Suprapubic skin (tissue), 4 donors: Measurements from ENCODE around the gene RNF144B. TPM values are rescaled to one million over a fixed set of nuclear protein-coding genes. Genes with fewer than 3 reads are reported as not detected.

Experiments used
- DNase-seq, 2 donors: peaks; one replicate each; pipeline ENCODE4 v3.0.0-alpha.2; 2019; ENCODE audit warnings: low spot score in 2 of 2
- H3K27ac ChIP-seq: fragments of 200-600 bp; sonication (generic); one replicate; pipeline ENCODE4 v1.5.1; 2019
- H3K27me3 ChIP-seq: fragments of 200-600 bp; sonication (generic); one replicate; pipeline ENCODE4 v1.5.1; 2019
- H3K36me3 ChIP-seq: fragments of 200-600 bp; sonication (generic); one replicate; pipeline ENCODE4 v1.5.1; 2019
- H3K4me1 ChIP-seq: fragments of 200-600 bp; sonication (generic); one replicate; pipeline ENCODE4 v1.5.1; 2019
- H3K4me3 ChIP-seq: fragments of 200-600 bp; sonication (generic); one replicate; pipeline ENCODE4 v1.5.1; 2019; ENCODE audit warnings: mild to moderate bottlenecking
- H3K9me3 ChIP-seq: fragments of 200-600 bp; sonication (generic); one replicate; pipeline ENCODE4 v1.5.1; 2019
- EP300 ChIP-seq: sonication (generic); formaldehyde crosslinking; IDR thresholded peaks from one replicate; pipeline ENCODE4 v1.6.1; 2017; ENCODE audit warnings: antibody characterized with exemption
- POLR2A ChIP-seq, 2 donors: fragments of 450-650 bp; IDR thresholded peaks; one replicate each; pipeline ENCODE4 v1.6.1; 2017; ENCODE audit warnings: antibody characterized with exemption in 2 of 2, mild to moderate bottlenecking in 2 of 2, moderate library complexity in 2 of 2
- POLR2AphosphoS5 ChIP-seq, 3 donors: sonication (generic); formaldehyde crosslinking; IDR thresholded peaks; one replicate each; pipeline ENCODE4 v1.6.1; 2017; ENCODE audit warnings: antibody characterized with exemption in 3 of 3
- WGBS: methylation state at CpG from one replicate; pipeline ENCODE4 v1.1.5; 2018; 5-methylcytosine and 5-hydroxymethylcytosine counted together
- total RNA-seq, 4 donors: library from RNA; depleted of rRNA; stranded (reverse); fragments of >200 nt; gene quantifications; one replicate each; pipeline ENCODE4 v1.1.0, GENCODE V29; 2016
- TF ChIP-seq, protein P1 (sequence below), 2 donors: fragments of 200-600 bp in 1 of 2; fragments of 450-650 bp in 1 of 2; sonication (generic) in 1 of 2; IDR thresholded peaks; one replicate each; pipeline ENCODE4 v1.5.1; 2016 to 2019; ENCODE audit warnings: antibody characterized with exemption in 2 of 2, mild to moderate bottlenecking in 1 of 2, moderate library complexity in 1 of 2

Gene RNF144B
- total RNA-seq, 4 donors from 2014 or later = 27.8 to 48.4 (median 38.7) TPM

DNA sequence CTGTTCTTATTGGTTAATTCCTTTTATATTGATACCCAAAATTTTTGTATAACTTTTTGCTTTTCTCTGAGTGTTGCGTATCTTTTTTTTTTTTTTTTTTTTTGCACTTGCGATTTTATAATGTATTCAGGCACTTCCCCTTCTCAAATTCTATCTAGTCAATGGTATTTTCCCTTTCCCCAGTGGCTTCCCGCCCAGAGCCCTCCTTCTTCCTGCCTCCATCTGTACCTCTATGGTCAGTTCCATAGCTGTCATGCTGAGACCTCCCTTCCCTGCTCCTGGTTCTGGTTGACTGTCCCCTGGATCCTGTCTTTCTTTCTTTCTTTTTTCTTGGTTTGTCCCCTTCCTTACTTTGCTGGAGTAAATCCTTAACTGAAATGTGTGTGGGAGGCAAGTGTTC, 94.7 kb downstream of the RNF144B start:
- Histone ChIP-seq H3K27me3 (peaks cover 4% of the 10 kb centered on the region), H3K4me1 (peaks cover 8% of the 10 kb centered on the region), H3K4me3 (no peak overlapping the region), H3K9me3 (no peaks in the 10 kb centered on the region), H3K36me3 (no peaks in the 10 kb centered on the region), H3K27ac (no peak overlapping the region)
- 94% methylated on average over 3 of the region's 3 CpGs for WGBS
- TF ChIP-seq EP300 (no peak), POLR2A (IDR thresholded peaks at IDR 0.05) (no peak)
- no peak for DNase-seq

- no peak for TF ChIP-seq EP300
- TF ChIP-seq POLR2A (IDR thresholded peaks at IDR 0.05) = no peak
- TF ChIP-seq, protein P1, sequence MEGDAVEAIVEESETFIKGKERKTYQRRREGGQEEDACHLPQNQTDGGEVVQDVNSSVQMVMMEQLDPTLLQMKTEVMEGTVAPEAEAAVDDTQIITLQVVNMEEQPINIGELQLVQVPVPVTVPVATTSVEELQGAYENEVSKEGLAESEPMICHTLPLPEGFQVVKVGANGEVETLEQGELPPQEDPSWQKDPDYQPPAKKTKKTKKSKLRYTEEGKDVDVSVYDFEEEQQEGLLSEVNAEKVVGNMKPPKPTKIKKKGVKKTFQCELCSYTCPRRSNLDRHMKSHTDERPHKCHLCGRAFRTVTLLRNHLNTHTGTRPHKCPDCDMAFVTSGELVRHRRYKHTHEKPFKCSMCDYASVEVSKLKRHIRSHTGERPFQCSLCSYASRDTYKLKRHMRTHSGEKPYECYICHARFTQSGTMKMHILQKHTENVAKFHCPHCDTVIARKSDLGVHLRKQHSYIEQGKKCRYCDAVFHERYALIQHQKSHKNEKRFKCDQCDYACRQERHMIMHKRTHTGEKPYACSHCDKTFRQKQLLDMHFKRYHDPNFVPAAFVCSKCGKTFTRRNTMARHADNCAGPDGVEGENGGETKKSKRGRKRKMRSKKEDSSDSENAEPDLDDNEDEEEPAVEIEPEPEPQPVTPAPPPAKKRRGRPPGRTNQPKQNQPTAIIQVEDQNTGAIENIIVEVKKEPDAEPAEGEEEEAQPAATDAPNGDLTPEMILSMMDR (IDR thresholded peaks at IDR 0.05) = no peak
- TF ChIP-seq POLR2AphosphoS5 (IDR thresholded peaks at IDR 0.05) = no peak
- Histone ChIP-seq H3K36me3 (no peaks in the 10 kb centered on the region), H3K4me3 (no peak overlapping the region), H3K4me1 (no peaks in the 10 kb centered on the region), H3K9me3 (no peaks in the 10 kb centered on the region), H3K27ac (no peak overlapping the region), H3K27me3 (peaks cover 4% of the 10 kb centered on the region)
- no peak for DNase-seq
- 47% methylated on average over 3 of the region's 3 CpGs for WGBS
Measured at GRCh38 chr6:18485660-18486435, 98.7 kb downstream of the RNF144B start.

DNA sequence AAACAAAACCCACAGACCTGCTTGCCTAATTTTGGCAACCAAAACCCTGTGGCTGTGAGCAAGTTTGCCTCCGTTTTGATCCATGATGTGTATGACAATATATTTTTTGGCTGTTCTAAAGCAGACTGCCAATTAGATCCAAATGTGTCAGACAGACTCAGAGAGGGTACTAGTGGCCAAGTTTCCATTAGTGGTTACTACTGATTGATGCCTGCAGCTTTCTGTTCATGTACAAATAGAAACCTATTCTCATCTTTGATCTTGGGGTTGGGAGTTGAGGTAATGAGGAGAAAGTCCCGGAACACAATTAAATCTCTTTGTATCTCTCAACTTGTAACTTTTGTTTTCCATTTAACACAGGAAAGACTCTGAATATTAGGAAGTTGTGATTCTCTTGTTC, 100.9 kb downstream of the RNF144B start:
- peak overlapping the region; percentile 69 for H3K27ac ChIP-seq
- peaks cover 5% of the 10 kb centered on the region for H3K4me1 ChIP-seq
- no peak for DNase-seq

GRCh38 chr6:18488526-18489270, 101.5 kb downstream of the RNF144B start:
- DNase-seq = no peak
- peaks cover 4% of the 10 kb centered on the region for H3K27me3 ChIP-seq
- 46% methylated on average over 5 of the region's 5 CpGs for WGBS
- no peaks in the 10 kb centered on the region for H3K9me3 ChIP-seq
- H3K27ac ChIP-seq = peak overlapping the region; percentile 69
- TF ChIP-seq EP300 (no peak), POLR2A (IDR thresholded peaks at IDR 0.05) (no peak), POLR2AphosphoS5 (IDR thresholded peaks at IDR 0.05) (no peak)
- TF ChIP-seq, protein P1 (IDR thresholded peaks at IDR 0.05) = no peak
- no peaks in the 10 kb centered on the region for H3K36me3 ChIP-seq
- H3K4me1 ChIP-seq = peaks cover 9% of the 10 kb centered on the region
- no peak overlapping the region for H3K4me3 ChIP-seq

More for the DNA sequence above, 100.9 kb downstream of the RNF144B start:
- TF ChIP-seq, protein P1 (IDR thresholded peaks at IDR 0.05) = no peak
- TF ChIP-seq POLR2AphosphoS5 (IDR thresholded peaks at IDR 0.05) (no peak), EP300 (no peak), POLR2A (IDR thresholded peaks at IDR 0.05) (no peak)
- Histone ChIP-seq H3K36me3 (no peaks in the 10 kb centered on the region), H3K4me3 (no peak overlapping the region), H3K27me3 (peaks cover 4% of the 10 kb centered on the region), H3K9me3 (no peaks in the 10 kb centered on the region)
- 10% methylated on average over 2 of the region's 2 CpGs for WGBS

DNA sequence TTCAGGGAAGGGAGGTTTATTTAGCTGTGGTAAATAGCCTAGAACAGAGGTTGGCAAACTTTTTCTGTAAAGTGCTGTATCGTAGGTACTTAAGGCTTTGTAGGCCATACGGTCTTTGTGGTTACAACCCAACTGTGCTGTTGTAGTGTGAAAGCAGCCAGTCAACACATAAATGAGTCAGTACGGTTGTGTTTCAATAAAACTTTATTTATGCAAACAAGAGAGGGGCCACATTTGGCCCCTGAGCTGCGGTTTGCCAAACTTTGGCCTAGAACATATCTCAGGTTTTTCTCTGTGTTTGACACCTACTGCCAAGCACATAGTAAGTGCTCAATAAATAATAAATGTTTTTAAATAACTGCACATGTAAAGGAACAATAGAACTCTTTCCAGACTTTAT, 102.2 kb downstream of the RNF144B start:
- Histone ChIP-seq H3K27me3 (peaks cover 4% of the 10 kb centered on the region), H3K4me3 (no peak overlapping the region), H3K36me3 (no peaks in the 10 kb centered on the region), H3K27ac (peak overlapping the region; percentile 36), H3K4me1 (peaks cover 13% of the 10 kb centered on the region), H3K9me3 (no peaks in the 10 kb centered on the region)
- TF ChIP-seq EP300 (no peak), POLR2AphosphoS5 (IDR thresholded peaks at IDR 0.05) (no peak), POLR2A (IDR thresholded peaks at IDR 0.05) (no peak)
- TF ChIP-seq, protein P1 (IDR thresholded peaks at IDR 0.05) = no peak
- no peak for DNase-seq
- WGBS = 94% methylated on average over 4 of the region's 4 CpGs
